SH-SY5Y (cell line): ENCODE measurements around the gene FGF3.

Experiments used
- GATA2 ChIP-seq: IDR thresholded peaks from 2 replicates; pipeline ENCODE4 v1.6.1; 2011; ENCODE audit warnings: mild to moderate bottlenecking, low read depth, low read length
- GATA3 ChIP-seq: IDR thresholded peaks from 2 replicates; pipeline ENCODE4 v1.6.1; 2011; ENCODE audit warnings: low read depth, mild to moderate bottlenecking, low read length, moderate library complexity

The FGF3 gene

DNA sequence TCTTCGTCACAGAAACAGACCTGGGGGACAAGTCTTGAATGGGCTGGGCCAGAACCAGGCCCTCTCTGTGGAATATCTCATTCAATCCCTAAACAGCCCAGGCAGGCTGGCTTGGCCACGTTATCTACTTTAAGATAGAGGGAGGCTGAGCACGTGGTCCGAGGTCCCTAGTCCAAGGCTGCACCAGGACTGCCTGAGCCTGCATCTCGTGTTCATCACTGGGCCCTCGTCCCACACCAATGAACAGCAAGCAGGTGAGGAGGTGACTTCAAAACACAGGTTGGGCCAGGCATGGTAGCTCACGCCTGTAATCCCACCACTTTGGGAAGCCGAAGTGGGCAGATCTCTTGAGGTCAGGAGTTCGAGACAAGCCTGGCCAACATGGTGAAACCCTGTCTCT is 20.3 kb upstream of the FGF3 start:
- TF ChIP-seq GATA2 (no peak), GATA3 (no peak)

DNA sequence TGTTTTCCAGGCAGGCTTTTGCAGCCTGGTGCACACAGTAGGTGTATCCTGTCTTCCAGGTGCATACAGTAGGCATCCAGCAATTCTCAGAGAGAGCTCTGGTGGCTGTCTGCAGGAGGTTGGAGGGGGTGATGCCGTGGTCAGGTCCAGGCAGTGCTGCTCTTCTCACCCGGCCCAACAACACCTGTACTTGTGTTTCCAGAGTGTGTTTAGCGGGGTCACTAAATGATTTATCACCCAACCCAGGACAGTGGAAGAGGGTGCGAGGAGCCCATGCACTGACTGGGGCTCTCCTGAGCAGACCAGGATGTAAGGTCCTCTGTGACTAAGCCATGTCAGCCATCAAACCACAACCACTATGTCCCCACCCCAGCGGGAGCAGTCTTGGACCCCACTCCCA is 18.6 kb upstream of the FGF3 start:
- TF ChIP-seq GATA2 (no peak), GATA3 (no peak)

DNA sequence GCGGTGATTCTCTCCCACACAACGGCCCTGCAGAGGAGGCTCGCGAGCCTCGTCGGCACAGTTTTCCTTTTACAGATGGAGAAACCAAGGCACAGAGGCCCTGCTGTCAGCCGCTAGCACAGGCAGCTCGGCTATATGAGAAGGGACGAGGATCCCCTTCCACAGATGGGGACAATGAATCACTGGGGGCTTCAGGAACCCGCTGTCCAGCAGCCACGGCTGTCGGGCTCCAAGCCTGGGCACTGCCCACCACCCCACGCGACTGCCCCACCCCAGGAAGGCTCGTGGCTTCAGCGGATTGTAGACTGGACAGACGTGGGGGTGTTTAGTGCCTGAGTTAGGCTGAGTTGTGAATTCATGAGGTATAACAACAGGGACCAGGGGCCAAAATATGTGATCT is 17.2 kb upstream of the FGF3 start:
- TF ChIP-seq GATA2: no peak
- no peak for TF ChIP-seq GATA3

DNA sequence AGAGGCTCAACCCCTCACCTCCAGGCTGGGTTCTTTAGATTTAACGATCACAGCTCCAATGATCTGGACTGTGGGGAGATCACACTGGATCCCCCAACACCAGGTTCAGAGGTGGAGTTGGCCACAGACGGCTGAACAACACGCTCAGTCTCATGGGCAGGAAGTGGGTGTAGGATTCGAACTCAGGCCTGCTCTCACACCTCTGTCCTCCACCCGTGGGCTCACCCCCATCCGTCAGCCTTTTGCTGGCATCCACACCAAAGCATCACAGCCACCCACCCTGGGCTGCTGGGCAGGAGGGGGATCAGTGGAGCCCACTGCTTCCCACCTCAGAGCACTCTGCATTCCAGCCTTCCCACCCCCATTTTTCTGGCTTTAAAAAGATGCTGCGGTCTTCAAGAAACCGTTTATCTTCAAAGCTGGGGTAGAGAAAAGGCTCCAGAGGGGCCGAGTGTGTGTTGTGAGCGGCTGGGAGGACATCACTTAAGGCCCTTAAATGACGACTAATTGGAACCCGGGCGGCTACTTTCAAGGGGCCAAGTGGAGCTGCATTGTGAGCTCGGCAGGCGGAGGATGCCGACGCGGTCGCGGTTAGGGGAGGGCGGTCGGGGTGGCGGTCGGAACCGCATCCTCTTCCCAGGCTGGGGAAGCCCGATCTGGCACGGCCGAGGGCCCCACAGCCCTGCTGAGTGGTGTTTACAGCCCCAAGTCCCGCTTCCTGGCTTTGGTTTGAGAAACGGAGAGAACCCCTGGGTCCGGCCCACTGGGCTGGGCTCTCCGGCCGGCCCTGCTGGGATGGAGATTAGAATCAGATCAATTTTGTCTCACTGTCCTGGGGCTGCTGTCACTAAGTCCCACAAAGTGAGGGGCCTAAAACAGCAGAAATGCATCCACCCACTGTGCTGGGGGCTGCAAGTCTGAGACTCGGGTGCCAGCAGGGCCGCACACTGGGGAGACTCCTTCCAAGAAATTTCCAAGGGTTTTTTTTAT is 15.9 kb upstream of the FGF3 start:
- TF ChIP-seq GATA2 (no peak), GATA3 (no peak)

DNA sequence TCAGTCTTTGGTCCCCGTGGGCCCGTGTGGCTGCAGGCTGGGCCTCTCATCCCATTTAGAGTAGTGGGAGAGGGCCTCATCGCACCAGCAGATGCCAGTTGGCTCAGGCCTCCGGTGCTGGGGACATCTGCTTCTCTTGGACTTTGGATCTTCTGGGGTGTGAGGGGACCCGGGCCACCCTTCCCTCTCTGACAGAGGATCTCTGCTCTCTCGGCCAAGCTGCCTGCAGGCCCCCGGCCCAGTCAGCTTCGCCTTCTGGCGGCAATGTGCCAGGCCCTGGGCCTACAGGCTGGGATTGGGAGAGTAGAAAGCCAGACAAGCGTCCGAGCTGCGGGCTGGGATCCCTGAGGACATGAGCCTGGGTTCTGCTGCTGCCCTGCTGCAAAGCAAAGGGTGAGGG is 15.0 kb upstream of the FGF3 start:
- no peak for TF ChIP-seq GATA3
- TF ChIP-seq GATA2: no peak

DNA sequence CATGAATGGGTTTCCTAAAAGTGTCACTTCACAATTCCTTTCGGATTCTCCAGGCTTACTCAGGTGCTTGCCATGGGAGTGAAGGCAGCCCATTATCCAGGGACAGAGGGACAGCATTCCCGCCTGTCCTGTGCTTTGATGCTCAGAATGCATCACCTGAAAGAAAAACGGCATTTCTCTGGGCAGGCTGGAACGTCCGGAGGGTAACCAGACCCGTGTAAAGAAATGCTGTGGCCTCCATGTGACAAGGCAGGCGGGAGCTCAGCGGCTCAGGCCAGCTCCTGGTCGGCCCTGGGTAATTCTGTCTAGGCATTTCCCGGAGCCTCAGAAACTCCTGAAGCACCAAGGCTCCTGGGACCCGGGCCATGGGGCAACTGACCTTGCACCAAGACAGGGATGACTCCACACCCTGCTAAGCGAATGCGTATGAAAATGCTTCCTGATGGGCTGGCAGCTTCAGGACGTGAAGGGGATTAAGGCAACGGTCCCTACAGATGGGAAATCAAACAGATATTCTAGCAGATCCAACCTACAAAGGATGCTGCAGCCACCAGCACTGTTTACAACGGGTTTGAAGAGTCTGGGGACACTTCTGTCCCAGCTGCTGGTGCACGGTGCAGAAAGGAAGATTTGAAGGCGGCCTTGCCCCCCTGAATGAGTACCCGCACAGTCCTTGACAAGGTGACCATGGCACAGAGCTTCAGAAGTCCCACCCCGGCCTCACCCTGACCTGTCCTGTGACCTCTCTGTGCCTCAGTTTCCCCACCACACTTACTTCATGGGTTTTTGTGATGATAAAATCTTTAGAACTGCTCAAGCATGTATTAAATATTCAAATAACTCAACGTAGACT is 13.6 kb upstream of the FGF3 start:
- TF ChIP-seq GATA3 (no peak), GATA2 (no peak)

DNA sequence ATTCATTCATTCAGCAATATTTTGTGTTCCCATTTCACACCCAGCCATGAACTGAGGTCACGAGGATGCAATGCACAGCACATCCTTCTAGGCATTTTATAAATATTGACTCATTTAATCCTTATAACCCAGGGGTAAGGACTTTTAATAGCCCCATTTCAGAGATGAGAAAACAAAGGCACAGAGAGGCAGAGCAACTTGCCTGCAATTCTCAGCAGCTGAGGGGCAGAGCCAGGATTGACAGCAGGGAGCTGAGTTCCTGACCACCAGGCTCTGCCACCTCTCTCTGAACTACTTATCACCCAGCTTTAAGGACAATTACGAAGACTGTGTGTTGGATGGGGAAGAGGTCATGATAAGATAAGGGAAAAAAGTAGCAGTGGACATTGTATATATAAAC is 12.8 kb upstream of the FGF3 start:
- TF ChIP-seq GATA2 (no peak), GATA3 (no peak)

DNA sequence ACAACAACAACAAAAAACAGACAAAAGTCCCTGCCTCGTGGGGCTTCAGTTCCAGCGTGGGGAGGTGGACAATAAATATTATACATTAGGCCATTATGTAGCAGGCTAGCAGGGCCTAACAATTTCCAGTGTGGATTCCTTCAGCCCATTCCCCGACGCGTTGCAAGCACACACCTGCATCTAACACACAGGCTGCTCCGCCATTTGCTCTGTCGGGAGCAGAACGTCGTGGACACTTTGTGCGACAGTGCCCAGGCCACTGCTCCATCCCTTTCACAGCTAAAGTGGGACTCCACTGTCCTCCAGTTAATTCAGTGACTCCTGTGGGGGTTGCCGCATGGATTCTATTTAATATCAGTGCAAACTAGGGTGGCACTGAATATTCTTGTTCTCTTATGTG is 10.9 kb upstream of the FGF3 start:
- TF ChIP-seq GATA2 (no peak), GATA3 (no peak)

DNA sequence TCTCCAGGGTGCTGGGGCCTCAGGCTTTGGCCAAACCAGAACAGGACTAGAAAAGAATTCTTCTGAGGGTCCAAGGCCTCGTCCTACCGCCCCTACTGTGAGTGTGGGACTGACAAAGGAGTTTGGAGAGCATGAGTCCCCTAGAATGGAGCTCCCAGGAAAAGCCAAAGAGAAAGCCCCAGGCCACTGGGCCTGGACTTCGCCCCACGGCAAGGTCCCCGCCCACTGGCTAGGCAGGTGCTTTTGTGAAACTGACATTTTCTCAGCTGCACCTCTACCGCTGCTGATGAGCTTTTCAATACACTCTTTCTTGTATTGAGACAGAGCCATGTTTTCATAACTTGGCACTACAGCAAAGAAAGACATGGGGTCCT is 9.7 kb upstream of the FGF3 start:
- TF ChIP-seq GATA3 (no peak), GATA2 (no peak)

DNA sequence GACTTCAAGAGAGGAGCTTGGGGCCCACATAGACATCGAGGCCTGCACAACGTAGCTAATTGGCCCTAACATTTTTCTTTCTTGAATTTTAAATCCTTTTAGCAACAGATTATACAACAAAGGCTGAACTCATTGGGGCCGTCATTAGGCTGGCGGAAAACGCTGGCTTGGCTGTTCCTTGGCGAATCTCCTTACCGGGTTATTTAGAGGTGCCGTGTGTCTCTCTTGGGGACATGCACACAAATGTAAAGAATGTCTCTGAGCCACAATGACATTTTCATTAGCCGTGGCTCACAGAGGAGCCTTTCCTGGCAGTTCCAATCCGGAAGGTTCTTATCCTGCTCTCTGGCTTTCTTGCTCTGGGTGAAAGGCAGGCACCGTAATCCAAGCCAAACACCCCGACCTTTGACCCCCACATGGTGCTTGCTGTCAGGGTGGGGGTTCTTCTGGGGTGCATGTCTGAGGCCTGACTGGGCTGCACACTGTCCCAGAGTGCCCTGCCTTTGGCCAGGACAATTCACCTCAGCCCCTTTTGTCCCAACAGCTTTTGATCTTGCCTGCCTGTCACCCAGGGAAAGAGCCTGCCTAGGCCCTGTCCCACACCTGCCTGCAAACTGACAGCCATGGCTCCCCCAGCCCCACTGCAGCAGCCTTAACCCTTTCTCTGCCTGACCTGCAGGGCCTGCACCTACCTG is 9.2 kb upstream of the FGF3 start:
- TF ChIP-seq GATA2 (no peak), GATA3 (no peak)

DNA sequence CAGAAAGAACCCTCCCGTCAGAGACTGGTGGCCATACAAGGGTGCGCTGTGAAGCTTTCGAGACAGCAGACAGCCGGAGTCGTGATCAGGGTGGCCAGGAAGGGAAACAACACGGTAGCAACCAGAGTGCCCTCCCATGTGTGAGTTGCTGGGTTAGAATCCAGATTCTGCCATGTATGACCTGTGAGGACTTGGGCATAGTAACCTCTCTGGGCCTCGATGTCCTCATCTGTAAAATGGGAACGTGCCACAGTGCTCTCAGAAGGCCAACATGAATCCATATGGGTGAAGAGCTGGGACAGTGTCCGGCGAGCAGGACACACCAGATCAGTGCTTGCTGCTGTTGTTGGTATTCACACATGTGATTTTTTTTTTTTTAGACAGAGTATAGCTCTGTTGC is 7.6 kb upstream of the FGF3 start:
- TF ChIP-seq GATA2 (no peak), GATA3 (no peak)

DNA sequence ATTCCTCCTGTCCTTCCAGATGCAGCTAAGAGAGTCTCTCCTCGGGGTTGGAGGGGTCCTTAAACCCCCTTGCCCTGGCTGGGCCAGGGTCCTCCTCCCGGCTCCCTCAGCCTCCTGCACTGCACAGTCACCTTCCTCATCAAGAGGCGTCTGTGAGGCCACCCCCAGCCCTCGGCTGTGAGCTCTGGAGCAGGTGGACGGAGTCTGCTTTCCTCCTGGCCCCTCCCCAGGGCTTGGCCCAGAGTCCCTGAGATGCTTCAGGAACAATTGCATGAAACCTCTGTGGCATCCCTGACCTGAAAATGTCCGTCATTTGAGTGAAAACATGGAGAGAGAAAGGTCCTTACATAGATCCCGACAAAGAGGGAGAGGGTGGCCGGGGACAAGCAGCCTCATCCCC is 6.7 kb upstream of the FGF3 start:
- TF ChIP-seq GATA3 (no peak), GATA2 (no peak)

DNA sequence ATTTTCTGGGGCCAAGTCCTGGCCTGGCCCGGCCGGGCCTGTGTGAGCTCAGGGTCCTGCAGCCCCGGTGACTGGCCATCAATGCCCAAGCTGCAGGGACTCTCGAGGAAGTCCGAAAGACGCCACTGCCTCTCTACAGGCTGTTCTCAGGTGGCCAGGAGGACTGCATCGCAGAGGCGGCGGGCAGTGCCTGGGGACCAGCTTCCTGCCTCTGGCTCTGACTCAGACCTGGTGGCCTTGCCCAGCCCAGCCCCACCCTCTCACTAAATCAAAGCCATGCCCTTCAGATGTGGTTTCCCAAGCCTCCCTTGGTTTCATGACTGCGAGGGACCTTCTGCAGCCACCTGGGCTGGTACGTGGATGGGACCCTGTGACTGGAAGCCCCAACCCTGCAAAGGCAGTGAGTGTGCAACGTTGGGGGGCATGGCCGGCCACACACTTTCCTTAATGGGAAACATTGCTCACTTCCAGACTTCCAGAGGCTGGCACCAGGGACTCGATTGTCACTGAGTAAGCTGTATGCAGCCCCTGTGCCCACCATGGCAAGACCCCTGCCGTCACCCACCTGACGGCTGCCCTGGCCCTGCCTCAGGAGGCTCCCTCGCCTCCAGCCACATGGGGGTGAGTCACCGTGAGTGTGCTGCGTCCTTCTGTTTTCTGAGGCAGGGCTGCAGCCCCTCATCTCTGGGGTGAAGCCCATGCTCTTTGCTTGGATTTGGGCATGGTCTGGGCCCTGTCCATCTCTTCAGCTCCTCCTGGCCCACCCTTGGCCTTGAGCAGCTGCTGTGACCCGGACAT is 6.0 kb upstream of the FGF3 start:
- TF ChIP-seq GATA3: no peak
- no peak for TF ChIP-seq GATA2
